ENCODE measurements around the gene TGFB3.
"Not testable (repeated sequence)": the region's sequence is repeated elsewhere in the genome, so short reads cannot be mapped to it uniquely, and the experiment has no call there.

TGFB3 gene

GRCh38 chr14:75946785-75947184, 35.0 kb downstream of the TGFB3 start:
- DNase-seq, result no peak

DNA sequence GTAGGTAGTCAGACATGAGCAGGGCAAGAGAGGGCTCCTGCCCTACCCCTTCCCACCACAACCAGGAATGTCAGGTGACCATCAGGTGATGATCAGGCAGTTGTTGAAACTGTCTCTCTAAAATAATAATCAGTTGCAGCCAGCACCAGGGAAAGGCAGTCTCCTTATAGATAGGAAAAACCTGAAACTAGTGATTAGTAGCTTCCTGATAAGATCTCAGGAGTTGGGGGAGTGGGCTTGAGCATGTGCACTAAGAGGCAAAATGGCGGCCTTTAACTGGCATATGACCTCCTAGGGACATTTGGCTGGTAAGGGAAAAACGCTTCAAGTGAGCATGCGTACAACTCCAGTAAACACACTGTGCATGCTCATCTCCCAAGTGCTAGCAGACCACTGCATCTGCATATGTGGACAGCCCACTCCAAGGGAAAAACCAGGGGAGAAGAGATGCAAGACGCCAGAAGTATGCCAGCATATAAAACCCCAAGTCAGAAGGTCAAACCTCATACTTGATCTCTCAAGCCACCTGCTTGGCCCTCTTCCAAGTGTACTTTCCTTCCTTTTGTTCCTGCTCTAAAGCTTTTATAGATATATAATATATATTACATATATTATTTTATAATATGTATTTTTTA, 37.1 kb downstream of the TGFB3 start:
- no peak for DNase-seq

DNA sequence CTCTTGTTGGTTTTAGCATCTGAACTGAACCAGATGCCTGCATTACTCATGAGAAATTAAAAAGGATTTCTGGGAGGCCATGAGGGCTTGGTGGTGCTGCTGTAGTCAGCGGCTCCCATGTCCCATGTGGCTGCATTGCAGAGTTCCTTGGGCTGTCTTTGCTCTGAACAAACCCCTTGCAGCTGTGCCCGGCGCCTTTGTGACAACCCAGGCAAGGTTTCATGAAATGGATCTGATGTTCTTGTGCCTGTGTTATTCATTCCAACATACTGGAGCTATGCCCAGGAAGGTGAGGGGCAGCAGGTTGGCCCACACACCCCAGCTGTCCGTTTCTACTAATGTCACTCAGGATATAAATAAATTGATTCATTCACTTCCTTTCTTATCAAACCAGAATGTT, 40.8 kb downstream of the TGFB3 start:
- DNase-seq, result no peak

GRCh38 chr14:75939200-75939599, 42.6 kb downstream of the TGFB3 start:
- no peak for DNase-seq

DNA sequence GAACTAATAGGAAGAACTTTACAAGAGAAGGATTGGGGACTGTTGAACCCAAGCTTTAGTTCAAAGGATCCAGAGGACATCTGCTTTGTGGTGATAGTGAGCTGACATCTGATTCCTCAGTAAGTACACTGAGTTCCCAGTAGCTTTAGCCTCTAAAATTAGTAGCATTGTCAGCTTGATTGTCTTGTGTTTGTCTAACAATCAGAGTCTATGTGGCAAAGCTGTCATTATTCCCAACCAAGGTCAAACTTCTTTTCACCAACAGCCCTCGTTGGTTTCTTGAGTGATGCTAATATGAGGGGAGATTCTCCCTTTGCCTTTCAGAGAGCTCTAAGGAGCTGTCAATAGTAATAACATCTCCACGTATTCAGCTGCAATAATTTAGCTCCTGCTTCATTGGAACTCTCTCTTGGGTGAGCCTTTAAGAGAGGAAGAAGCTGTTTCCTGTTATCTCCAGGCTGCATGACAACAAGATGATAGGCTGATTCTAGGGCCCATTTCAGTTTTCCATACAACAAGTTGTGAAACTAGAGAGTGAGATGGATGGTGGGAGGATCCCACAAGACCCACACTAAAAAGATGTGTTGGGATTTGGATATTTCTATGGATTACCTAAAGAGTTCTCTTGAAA, 46.7 kb downstream of the TGFB3 start:
- no peak for DNase-seq

- DNase-seq, result no peak
Observed at GRCh38 chr14:75933712-75934296, 48.0 kb downstream of the TGFB3 start.

DNA sequence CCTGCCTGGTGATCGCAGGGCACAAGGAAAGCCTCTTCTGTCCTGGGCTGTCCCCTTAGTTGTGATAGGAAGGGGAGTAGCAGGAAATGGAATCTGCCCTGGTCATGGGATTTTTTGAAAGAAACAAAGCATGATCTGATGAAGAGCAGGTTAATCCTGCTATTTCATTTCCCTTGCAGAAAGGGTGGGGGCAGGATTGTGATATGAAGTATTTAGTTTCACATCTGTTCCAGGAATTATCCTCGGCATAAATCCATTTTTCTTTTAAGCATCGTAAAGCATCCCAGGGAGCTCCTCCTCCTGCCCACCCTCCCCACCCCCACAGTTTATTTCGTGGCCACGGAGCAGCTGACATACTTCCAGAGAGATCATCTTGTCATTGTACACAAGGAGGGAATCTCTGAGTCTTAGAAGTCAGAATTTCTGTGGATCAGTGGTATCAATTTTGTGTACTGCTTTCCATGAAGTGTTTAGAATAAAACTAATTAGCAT, 53.1 kb downstream of the TGFB3 start:
- DNase-seq, result no peak

DNA sequence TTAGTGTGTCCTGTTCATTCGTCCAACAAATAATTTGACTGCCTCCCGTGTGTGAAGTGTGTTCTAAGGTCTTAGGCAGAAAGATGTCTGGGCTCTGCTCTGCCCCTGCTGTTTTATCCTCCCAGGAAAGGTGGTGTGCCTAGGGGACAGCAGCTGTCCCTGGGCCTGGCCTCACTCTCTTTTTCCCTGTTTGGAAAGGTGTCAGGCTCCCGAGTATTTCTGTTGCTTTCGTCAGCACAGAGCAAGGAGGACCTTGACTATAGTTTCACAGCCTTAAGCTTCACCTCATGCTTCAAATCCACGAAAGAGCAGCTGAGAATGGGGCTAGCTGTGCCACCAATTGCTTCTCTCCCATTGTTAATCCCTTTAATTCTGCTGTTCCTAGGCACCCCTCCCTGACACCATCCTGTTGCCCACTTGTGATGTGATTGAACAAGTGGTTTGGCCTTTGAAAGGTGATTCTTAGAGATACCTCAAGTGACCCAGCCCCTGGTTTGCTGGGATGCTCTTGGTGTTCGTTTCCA, 54.2 kb downstream of the TGFB3 start:
- DNase-seq, result no peak

- no peak for DNase-seq
Observed at GRCh38 chr14:75926431-75927115, 55.2 kb downstream of the TGFB3 start.

DNA sequence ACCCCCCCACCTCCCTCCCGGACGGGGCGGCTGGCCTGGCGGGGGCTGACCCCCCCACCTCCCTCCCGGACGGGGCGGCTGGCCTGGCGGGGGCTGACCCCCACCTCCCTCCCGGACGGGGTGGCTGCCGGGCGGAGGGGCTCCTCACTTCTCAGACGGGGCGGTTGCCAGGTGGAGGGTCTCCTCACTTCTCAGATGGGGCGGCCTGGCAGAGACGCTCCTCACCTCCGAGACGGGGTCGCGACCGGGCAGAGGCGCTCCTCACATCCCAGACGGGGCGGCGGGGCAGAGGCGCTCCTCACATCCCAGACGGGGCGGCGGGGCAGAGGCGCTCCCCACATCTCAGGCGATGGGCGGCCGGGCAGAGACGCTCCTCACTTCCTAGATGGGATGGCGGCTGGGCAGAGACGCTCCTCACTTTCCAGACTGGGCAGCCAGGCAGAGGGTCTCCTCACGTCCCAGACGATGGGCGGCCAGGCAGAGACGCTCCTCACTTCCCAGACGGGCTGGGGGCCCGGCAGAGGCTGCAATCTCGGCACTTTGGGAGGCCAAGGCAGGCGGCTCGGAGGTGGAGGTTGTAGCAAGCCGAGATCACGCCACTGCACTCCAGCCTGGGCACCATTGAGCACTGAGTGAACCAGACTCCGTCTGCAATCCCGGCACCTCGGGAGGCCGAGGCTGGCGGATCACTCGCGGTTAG, 56.5 kb downstream of the TGFB3 start:
- not testable (repeated sequence) for DNase-seq

DNA sequence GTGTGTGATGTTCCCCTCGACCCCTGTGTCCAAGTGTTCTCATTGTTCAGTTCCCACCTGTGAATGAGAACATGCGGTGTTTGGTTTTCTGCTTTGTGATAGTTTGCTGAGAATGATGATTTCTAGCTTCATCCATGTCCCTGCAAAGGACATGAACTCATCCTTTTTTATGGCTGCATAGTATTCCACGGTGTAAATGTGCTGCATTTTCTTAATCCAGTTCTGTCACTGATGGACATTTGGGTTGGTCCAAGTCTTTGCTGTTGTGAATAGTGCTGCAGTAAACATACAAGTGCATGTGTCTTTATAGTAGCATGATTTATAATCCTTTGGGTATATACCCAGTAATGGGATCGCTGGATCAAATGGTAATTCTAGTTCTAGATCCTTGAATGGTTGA, 61.4 kb downstream of the TGFB3 start:
- DNase-seq, result not testable (repeated sequence)

GRCh38 chr14:75917946-75918335, 63.9 kb downstream of the TGFB3 start:
- no peak for DNase-seq

- DNase-seq, result no peak
Observed at GRCh38 chr14:75917322-75917945, 64.4 kb downstream of the TGFB3 start.

DNA sequence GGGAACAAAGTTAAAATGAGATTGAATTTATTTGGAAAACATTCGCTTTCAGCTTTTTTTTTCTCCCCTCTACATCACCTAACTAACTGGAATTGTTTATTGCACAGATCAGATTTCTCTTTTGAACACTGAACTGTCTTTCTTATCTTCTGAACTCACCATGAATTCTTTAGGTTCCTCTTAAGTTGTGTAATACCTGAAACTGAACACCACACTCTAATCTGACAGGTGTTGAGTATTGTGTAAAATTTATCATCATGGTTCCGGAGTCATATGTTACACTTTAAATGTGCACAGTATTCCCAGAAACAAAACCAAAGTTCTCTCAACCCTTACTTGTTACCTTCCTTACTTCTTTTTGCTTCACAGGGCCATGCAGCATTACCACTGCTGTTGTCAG, 66.8 kb downstream of the TGFB3 start:
- no peak for DNase-seq

- no peak for DNase-seq
Observed at GRCh38 chr14:75913183-75913582, 68.6 kb downstream of the TGFB3 start.

- no peak for DNase-seq
Observed at GRCh38 chr14:75911883-75912282, 69.9 kb downstream of the TGFB3 start.

- DNase-seq, result no peak
Observed at GRCh38 chr14:75910048-75910447, 71.7 kb downstream of the TGFB3 start.

- no peak for DNase-seq
Observed at GRCh38 chr14:75909630-75910029, 72.2 kb downstream of the TGFB3 start.

All from central memory CD4-positive, alpha-beta T cell (primary cell).